Peyer's patch (tissue), 4 donors: ENCODE results near the gene C22orf31.

ENCODE experiments used
- POLR2A ChIP-seq, 2 donors: fragments of 450-650 bp; IDR thresholded peaks; one replicate each; pipeline ENCODE4 v1.5.1; 2017; ENCODE audit warnings: antibody characterized with exemption in 2 of 2, mild to moderate bottlenecking in 2 of 2, moderate library complexity in 2 of 2
- TF ChIP-seq, protein P1 (sequence below), 6 experiments: fragments of 450-650 bp in 4 of 6; fragments of 200-600 bp in 2 of 6; sonication (generic) in 1 of 6; IDR thresholded peaks; one replicate each; pipeline ENCODE4 v1.5.1; 2017 to 2019; ENCODE audit warnings: antibody characterized with exemption in 6 of 6, mild to moderate bottlenecking in 3 of 6, moderate library complexity in 1 of 6

DNA sequence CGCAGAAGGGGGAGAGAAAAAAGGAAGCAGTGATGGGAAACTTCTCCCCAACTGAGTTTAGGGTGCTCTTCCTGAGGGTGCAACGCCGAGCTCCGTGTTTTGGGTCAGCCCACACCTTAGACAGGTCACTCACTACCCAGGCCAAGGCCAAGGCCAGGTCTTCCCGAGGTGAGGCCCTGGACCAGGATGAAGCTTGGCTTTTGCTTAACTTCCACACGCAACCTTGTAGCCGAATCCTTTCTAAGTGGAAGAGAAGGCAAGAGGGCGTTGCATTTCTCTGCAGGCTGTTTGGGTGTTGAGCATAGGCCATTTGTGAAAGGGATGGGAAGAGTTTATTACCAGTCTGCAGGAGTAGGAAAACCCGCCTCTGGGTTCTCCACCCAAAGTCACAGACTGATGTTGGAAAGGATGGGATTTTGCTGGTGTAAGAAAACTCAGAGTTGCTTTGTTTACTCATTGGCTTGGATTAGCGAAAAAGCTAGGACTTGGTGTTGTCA, 12.7 kb upstream of the C22orf31 start:
- TF ChIP-seq, protein P1, sequence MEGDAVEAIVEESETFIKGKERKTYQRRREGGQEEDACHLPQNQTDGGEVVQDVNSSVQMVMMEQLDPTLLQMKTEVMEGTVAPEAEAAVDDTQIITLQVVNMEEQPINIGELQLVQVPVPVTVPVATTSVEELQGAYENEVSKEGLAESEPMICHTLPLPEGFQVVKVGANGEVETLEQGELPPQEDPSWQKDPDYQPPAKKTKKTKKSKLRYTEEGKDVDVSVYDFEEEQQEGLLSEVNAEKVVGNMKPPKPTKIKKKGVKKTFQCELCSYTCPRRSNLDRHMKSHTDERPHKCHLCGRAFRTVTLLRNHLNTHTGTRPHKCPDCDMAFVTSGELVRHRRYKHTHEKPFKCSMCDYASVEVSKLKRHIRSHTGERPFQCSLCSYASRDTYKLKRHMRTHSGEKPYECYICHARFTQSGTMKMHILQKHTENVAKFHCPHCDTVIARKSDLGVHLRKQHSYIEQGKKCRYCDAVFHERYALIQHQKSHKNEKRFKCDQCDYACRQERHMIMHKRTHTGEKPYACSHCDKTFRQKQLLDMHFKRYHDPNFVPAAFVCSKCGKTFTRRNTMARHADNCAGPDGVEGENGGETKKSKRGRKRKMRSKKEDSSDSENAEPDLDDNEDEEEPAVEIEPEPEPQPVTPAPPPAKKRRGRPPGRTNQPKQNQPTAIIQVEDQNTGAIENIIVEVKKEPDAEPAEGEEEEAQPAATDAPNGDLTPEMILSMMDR (IDR thresholded peaks at IDR 0.05) = no peak
- no peak for TF ChIP-seq POLR2A (IDR thresholded peaks at IDR 0.05)
